Transverse colon (tissue), 4 donors: ENCODE results near the gene SULT1A3. TPM values are rescaled to one million over a fixed set of nuclear protein-coding genes. Genes with fewer than 3 reads are reported as not detected.
"Not testable (repeated sequence)": the region's sequence is repeated elsewhere in the genome, so short reads cannot be mapped to it uniquely, and the experiment has no call there.

Source experiments
- DNase-seq: peaks from one replicate; pipeline ENCODE4 v3.0.0-alpha.2; 2019
- H3K27ac ChIP-seq, 4 donors: fragments of 200-600 bp; sonication (generic); 2 replicates each; pipeline ENCODE4 v1.5.1; 2016 to 2018; ENCODE audit warnings: inconsistent platforms in 4 of 4
- H3K27me3 ChIP-seq: fragments of 200-600 bp; sonication (generic); 2 replicates; pipeline ENCODE4 v1.5.1; 2017; ENCODE audit warnings: inconsistent platforms
- H3K36me3 ChIP-seq, 4 donors: fragments of 200-600 bp; sonication (generic); 2 replicates each; pipeline ENCODE4 v1.5.1; 2017 to 2019; ENCODE audit warnings: inconsistent platforms in 4 of 4
- H3K4me1 ChIP-seq, 4 donors: fragments of 200-600 bp; sonication (generic); 2 replicates each; pipeline ENCODE4 v1.5.1; 2017 to 2020; ENCODE audit warnings: inconsistent platforms in 4 of 4
- H3K4me3 ChIP-seq, 4 donors: fragments of 200-600 bp; sonication (generic); 1 replicate in 1 of 4; 2 replicates in 3 of 4; pipeline versions ENCODE4 v1.5.1 to v1.6.1; 2017 to 2019; ENCODE audit warnings: inconsistent platforms in 4 of 4
- H3K9me3 ChIP-seq, 2 donors: fragments of 200-600 bp; sonication (generic); 2 replicates each; pipeline ENCODE4 v1.5.1; 2017 to 2019; ENCODE audit warnings: inconsistent platforms in 2 of 2
- EP300 ChIP-seq: sonication (generic); formaldehyde crosslinking; IDR thresholded peaks from one replicate; pipeline ENCODE4 v1.6.1; 2017; ENCODE audit warnings: antibody characterized with exemption, low read depth
- POLR2A ChIP-seq: fragments of 450-650 bp; IDR thresholded peaks from one replicate; pipeline ENCODE4 v1.6.1; 2016; ENCODE audit warnings: antibody characterized with exemption, mild to moderate bottlenecking, moderate library complexity
- POLR2AphosphoS5 ChIP-seq, 3 donors: sonication (generic); formaldehyde crosslinking; IDR thresholded peaks; one replicate each; pipeline ENCODE4 v1.6.1; 2016; ENCODE audit warnings: antibody characterized with exemption in 3 of 3
- WGBS, 2 donors: methylation state at CpG; one replicate each; pipeline ENCODE4 v1.1.5; 2018; ENCODE audit warnings: low coverage in 1 of 2; 5-methylcytosine and 5-hydroxymethylcytosine counted together
- in situ Hi-C, 4 donors: fragments of 200-750 bp; cut with MboI; loops; one replicate each; pipeline versions ENCODE4 v1.15.0 to v1.15.1; 2017; ENCODE audit warnings: low sequenced_read_pairs in 3 of 4, low pct_ligation_motif_present in 1 of 4, low pct_unique_long_range_greater_than_20kb in 1 of 4
- intact Hi-C: fragments of 100-400 bp; cut with DNase I; formaldehyde crosslinking; loops from one replicate; pipeline ENCODE4 v1.15.1; 2023; ENCODE audit warnings: low total_unique reads
- total RNA-seq, 4 donors: library from RNA; depleted of rRNA; stranded (reverse); fragments of >200 nt; gene quantifications; one replicate each; pipeline ENCODE4 v1.1.0, GENCODE V29; 2016
- TF ChIP-seq, protein P1 (sequence below), 5 experiments: fragments of 200-600 bp in 3 of 5; fragments of 450-650 bp in 2 of 5; sonication (generic) in 3 of 5; IDR thresholded peaks; 1 replicate in 2 of 5; 2 replicates in 3 of 5; pipeline ENCODE4 v1.5.1; 2016 to 2017; ENCODE audit warnings: antibody characterized with exemption in 5 of 5, inconsistent platforms in 3 of 5, mild to moderate bottlenecking in 2 of 5, moderate library complexity in 1 of 5

The SULT1A3 gene
- 100 to 1,000 TPM in 1 of 4 donors, 10 to 100 TPM in 3; 55.4 to 864 (median 58.7) TPM for total RNA-seq

DNA sequence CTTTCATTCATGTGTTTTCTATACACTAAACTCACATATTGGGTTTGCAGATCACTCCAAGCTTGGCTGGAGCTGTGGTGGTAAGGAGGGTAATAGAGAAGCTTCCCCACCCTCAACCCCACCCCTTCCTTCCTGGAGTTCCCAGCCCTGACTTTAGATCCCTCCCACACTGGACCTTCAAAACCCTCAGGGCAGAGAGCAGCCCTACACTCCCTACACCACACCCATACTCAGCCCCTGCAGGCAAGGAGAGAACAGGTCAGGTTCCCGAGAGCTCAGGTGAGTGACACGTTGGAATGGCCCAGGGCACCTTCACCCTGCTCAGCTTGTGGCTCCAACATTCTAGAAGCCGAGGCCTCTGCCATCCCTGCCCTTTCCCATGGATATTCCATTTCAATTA, at the start of gene SULT1A3:
Gene SULT1A3, plus strand, starts transcription at position 207 of the 400 bp plus-strand sequence. CDS start 1,474 bp downstream, outside the sequence.
- H3K27ac ChIP-seq: not testable (repeated sequence)

DNA sequence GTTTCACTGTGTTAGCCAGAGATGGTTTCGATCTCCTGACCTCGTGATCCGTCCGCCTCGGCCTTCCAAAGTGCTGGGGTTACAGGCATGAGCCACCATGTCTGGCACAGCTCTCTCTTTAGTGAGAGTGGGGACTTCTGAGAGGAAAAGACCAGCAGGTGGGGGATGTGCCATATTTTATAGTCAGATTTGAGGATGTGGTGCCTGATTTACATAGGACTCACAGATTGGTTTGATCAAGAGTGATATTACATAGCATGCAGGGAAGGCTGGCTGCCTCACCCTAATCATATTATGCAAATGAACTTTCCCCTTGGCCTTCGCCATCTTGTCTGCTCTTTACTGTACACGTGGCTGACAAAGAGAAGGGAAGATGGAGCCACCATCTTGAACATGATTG, 48.0 kb upstream of the SULT1A3 start:
- TF ChIP-seq, protein P1, sequence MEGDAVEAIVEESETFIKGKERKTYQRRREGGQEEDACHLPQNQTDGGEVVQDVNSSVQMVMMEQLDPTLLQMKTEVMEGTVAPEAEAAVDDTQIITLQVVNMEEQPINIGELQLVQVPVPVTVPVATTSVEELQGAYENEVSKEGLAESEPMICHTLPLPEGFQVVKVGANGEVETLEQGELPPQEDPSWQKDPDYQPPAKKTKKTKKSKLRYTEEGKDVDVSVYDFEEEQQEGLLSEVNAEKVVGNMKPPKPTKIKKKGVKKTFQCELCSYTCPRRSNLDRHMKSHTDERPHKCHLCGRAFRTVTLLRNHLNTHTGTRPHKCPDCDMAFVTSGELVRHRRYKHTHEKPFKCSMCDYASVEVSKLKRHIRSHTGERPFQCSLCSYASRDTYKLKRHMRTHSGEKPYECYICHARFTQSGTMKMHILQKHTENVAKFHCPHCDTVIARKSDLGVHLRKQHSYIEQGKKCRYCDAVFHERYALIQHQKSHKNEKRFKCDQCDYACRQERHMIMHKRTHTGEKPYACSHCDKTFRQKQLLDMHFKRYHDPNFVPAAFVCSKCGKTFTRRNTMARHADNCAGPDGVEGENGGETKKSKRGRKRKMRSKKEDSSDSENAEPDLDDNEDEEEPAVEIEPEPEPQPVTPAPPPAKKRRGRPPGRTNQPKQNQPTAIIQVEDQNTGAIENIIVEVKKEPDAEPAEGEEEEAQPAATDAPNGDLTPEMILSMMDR (IDR thresholded peaks at IDR 0.05): no peak
- TF ChIP-seq POLR2AphosphoS5 (IDR thresholded peaks at IDR 0.05) (no peak), EP300 (no peak), POLR2A (no peak)
- H3K4me3 ChIP-seq: no peak overlapping the region
- in situ Hi-C loops: loop anchor here in 1 of 4 donors (25.0 kb wide), 1 partner anchor 489 kb away; the partner anchor contains the start of gene SPN
- H3K36me3 ChIP-seq: no peaks in the 10 kb centered on the region
- no peaks in the 10 kb centered on the region for H3K27me3 ChIP-seq
- 57 to 88% methylated on average over 2 to 7 of the region's 7 CpGs for WGBS, 2 donors
- no peak for DNase-seq
- H3K4me1 ChIP-seq: no peaks in the 10 kb centered on the region
- H3K27ac ChIP-seq: no peak overlapping the region
- peaks cover 9 to 13% of the 10 kb centered on the region in 2 donors for H3K9me3 ChIP-seq
- intact Hi-C loops: no loop called here

More for the DNA sequence above, at the start of gene SULT1A3:
- intact Hi-C loops, in situ Hi-C loops, H3K9me3 ChIP-seq, DNase-seq, H3K27me3 ChIP-seq, H3K36me3 ChIP-seq, H3K4me3 ChIP-seq, H3K4me1 ChIP-seq: not testable (repeated sequence)
- WGBS, 2 donors: no CpG with 5 or more reads among the region's 3 CpGs

DNA sequence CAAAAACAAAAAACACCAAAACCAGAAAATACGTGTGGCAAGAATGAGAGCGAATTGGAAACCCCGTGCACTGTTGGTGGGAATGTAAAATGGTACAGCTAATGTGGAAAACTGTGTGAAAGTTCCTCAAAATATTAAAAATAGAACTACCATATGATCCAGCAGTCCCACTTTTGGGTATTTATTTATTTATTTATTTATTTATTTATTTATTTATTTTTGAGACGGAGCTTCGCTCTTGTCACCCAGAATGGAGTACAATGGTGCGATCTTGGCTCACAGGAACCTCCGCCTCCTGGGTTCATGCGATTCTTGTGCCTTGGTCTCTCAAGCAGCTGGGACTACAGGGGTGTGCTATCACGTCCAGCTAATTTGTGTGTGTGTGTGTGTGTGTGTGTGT, 46.5 kb upstream of the SULT1A3 start:
- Histone ChIP-seq H3K27ac (no peak overlapping the region), H3K4me1 (no peaks in the 10 kb centered on the region), H3K9me3 (peaks cover 9 to 13% of the 10 kb centered on the region in 2 donors), H3K36me3 (no peaks in the 10 kb centered on the region), H3K27me3 (no peaks in the 10 kb centered on the region), H3K4me3 (no peak overlapping the region)
- WGBS, 2 donors: 92 to 93% methylated on average over 9 of the region's 9 CpGs
- intact Hi-C loops (no loop called here), in situ Hi-C loops (loop anchor here in 1 of 4 donors (25.0 kb wide), 1 partner anchor 490 kb away; the partner anchor contains the start of gene SPN)
- TF ChIP-seq POLR2A: no peak
- TF ChIP-seq, protein P1 (IDR thresholded peaks at IDR 0.05): no peak
- TF ChIP-seq POLR2AphosphoS5 (IDR thresholded peaks at IDR 0.05): no peak
- TF ChIP-seq EP300: no peak
- no peak for DNase-seq

DNA sequence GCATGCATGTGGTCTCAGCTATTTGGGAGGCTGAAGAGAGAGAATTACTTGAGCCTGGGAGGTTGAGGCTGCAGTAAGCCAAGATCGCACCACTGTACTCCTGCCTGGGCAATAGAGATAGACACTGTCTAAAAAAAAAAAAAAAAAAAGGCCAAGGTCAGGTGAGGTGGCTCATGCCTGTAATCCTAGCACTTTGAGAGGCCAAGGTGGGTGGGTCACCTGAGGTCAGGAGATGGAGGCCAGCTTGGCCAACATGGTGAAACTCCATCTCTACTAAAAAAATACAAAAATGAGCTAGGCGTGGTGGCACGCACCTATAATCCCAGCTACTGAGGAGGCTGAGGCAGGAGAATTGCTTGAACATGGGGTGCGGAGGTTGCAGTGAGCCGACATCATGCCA, 43.9 kb upstream of the SULT1A3 start:
- Histone ChIP-seq H3K4me1 (no peaks in the 10 kb centered on the region), H3K27ac (no peak overlapping the region), H3K36me3 (no peaks in the 10 kb centered on the region), H3K9me3 (no peaks in the 10 kb centered on the region), H3K4me3 (no peak overlapping the region), H3K27me3 (no peaks in the 10 kb centered on the region)
- DNase-seq: no peak
- TF ChIP-seq, protein P1 (IDR thresholded peaks at IDR 0.05): no peak
- TF ChIP-seq POLR2A: no peak
- no peak for TF ChIP-seq POLR2AphosphoS5 (IDR thresholded peaks at IDR 0.05)
- no peak for TF ChIP-seq EP300
- in situ Hi-C loops (loop anchor here in 1 of 4 donors (25.0 kb wide), 1 partner anchor 493 kb away; the partner anchor contains the start of gene SPN), intact Hi-C loops (no loop called here)
- WGBS, 2 donors: 94 to 100% methylated on average over 2 to 5 of the region's 5 CpGs

DNA sequence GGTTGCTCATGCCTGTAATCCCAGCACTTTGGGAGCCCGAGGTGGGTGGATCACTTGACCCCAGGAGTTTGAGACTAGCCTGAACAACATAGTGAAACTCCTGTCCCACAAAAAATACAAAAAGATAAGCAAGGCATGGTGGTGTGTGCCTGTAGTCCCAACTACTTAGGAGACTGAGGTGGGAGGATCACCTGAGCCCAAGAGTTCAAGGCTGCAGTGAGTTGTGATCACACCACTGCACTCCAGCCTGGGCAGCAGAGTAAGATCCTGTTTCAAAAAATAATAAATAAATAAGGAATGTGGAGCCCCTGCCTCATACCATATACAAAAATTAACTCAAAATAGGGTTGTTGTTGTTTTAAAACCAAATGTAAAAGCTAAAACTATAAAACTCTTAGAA, 41.8 kb upstream of the SULT1A3 start:
- Histone ChIP-seq H3K27me3 (no peaks in the 10 kb centered on the region), H3K9me3 (no peaks in the 10 kb centered on the region), H3K27ac (no peak overlapping the region), H3K4me3 (no peak overlapping the region), H3K4me1 (no peaks in the 10 kb centered on the region), H3K36me3 (no peaks in the 10 kb centered on the region)
- in situ Hi-C loops: loop anchor here in 1 of 4 donors (25.0 kb wide), 1 partner anchor 495 kb away; the partner anchor contains the start of gene SPN
- intact Hi-C loops: no loop called here
- 63% methylated on average over 1 of the region's 1 CpG; no CpG with 5 or more reads in 1 of the 2 donors for WGBS, 2 donors
- TF ChIP-seq EP300 (no peak), POLR2AphosphoS5 (IDR thresholded peaks at IDR 0.05) (no peak), POLR2A (no peak)
- TF ChIP-seq, protein P1 (IDR thresholded peaks at IDR 0.05): no peak
- DNase-seq: no peak
